ENCODE measurements around the gene CCDC122. TPM values are rescaled to one million over a fixed set of nuclear protein-coding genes. Genes with fewer than 3 reads are reported as not detected.

Gene CCDC122
- total and polyA plus RNA-seq, 2 donors = 5.6 to 11.7 TPM

DNA sequence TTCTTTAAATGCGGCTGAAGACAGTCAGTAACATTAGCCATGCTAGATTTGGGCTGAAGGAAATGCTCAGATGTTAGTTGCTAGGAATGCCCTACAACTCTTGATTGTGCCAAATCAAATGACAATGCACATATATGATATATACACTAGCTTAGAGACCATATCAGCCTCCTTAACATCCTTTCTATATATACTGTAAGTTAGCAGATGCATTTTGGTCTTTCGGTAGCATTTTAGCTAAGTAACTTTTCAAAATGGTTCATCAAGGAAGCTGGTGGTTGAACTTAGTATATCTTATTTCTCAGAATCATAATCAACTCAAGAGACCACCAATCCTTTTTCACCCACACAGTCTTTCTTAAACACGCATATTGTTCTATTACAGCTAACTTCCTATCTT is 78.7 kb downstream of the CCDC122 start:
- no peaks in the 10 kb centered on the region for H3K27me3 ChIP-seq (ENCODE audit: control insufficient read depth in 2 of 2, insufficient read depth in 1 of 2, low read length in 1 of 2)
- 95% methylated on average over 3 of the region's 3 CpGs for WGBS
- H3K36me3 ChIP-seq (ENCODE audit: control insufficient read depth in 2 of 2, insufficient read depth in 2 of 2, low read length in 1 of 2) = no peaks in the 10 kb centered on the region
- no peaks in the 10 kb centered on the region for H3K9me3 ChIP-seq (ENCODE audit: control insufficient read depth in 2 of 2, insufficient read depth in 1 of 2, low read length in 1 of 2)
- no peak overlapping the region for H3K27ac ChIP-seq (ENCODE audit: low read depth in 1 of 2, low read length in 1 of 2)
- H3K4me3 ChIP-seq (ENCODE audit: low read length in 2 of 2) = no peak overlapping the region
- no peak for DNase-seq (ENCODE audit: low read depth in 6 of 9, low spot score in 9 of 9)
- no peaks in the 10 kb centered on the region for H3K4me1 ChIP-seq (ENCODE audit: control insufficient read depth in 2 of 2, insufficient read depth in 2 of 2, low read length in 2 of 2)

GRCh38 chr13:43799191-43799590 is 80.3 kb downstream of the CCDC122 start:
- no peak for DNase-seq (ENCODE audit: low read depth in 6 of 9, low spot score in 9 of 9)
- 94% methylated on average over 4 of the region's 4 CpGs for WGBS

DNA sequence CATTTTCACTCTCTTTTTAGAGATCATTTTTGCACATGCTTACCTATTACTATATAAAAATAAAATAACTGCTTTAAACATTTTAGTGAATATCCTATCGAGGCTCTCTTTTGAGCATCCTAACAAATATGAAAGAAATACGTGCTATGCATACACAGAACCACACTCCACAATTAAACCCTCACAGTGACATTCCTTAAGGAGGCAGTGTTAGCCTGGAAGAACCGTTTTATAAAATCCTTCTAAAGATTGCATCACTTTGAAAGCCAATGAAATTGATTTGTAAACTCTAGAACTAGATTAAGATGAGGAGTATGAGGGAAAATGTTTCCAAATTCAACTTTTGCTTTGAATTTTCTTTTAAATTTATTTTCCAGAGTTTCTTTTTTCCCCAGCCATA is 81.7 kb downstream of the CCDC122 start:
- Histone ChIP-seq H3K4me1 (ENCODE audit: control insufficient read depth in 2 of 2, insufficient read depth in 2 of 2, low read length in 2 of 2) (no peaks in the 10 kb centered on the region), H3K9me3 (ENCODE audit: control insufficient read depth in 2 of 2, insufficient read depth in 1 of 2, low read length in 1 of 2) (no peaks in the 10 kb centered on the region), H3K36me3 (ENCODE audit: control insufficient read depth in 2 of 2, insufficient read depth in 2 of 2, low read length in 1 of 2) (no peaks in the 10 kb centered on the region), H3K27ac (ENCODE audit: low read depth in 1 of 2, low read length in 1 of 2) (no peak overlapping the region), H3K27me3 (ENCODE audit: control insufficient read depth in 2 of 2, insufficient read depth in 1 of 2, low read length in 1 of 2) (no peaks in the 10 kb centered on the region), H3K4me3 (ENCODE audit: low read length in 2 of 2) (no peak overlapping the region)
- DNase-seq (ENCODE audit: low read depth in 6 of 9, low spot score in 9 of 9) = no peak
- 94% methylated on average over 3 of the region's 3 CpGs for WGBS

More at GRCh38 chr13:43799191-43799590, 80.3 kb downstream of the CCDC122 start:
- H3K36me3 ChIP-seq (ENCODE audit: control insufficient read depth in 2 of 2, insufficient read depth in 2 of 2, low read length in 1 of 2) = no peaks in the 10 kb centered on the region
- no peaks in the 10 kb centered on the region for H3K27me3 ChIP-seq (ENCODE audit: control insufficient read depth in 2 of 2, insufficient read depth in 1 of 2, low read length in 1 of 2)
- H3K27ac ChIP-seq (ENCODE audit: low read depth in 1 of 2, low read length in 1 of 2) = no peak overlapping the region
- no peaks in the 10 kb centered on the region for H3K4me1 ChIP-seq (ENCODE audit: control insufficient read depth in 2 of 2, insufficient read depth in 2 of 2, low read length in 2 of 2)
- H3K4me3 ChIP-seq (ENCODE audit: low read length in 2 of 2) = no peak overlapping the region
- H3K9me3 ChIP-seq (ENCODE audit: control insufficient read depth in 2 of 2, insufficient read depth in 1 of 2, low read length in 1 of 2) = no peaks in the 10 kb centered on the region

GRCh38 chr13:43797159-43797558 is 82.4 kb downstream of the CCDC122 start:
- no peak overlapping the region for H3K27ac ChIP-seq (ENCODE audit: low read depth in 1 of 2, low read length in 1 of 2)
- H3K4me3 ChIP-seq (ENCODE audit: low read length in 2 of 2) = no peak overlapping the region
- no peaks in the 10 kb centered on the region for H3K27me3 ChIP-seq (ENCODE audit: control insufficient read depth in 2 of 2, insufficient read depth in 1 of 2, low read length in 1 of 2)
- no peaks in the 10 kb centered on the region for H3K4me1 ChIP-seq (ENCODE audit: control insufficient read depth in 2 of 2, insufficient read depth in 2 of 2, low read length in 2 of 2)
- no peaks in the 10 kb centered on the region for H3K9me3 ChIP-seq (ENCODE audit: control insufficient read depth in 2 of 2, insufficient read depth in 1 of 2, low read length in 1 of 2)
- 27% methylated on average over 1 of the region's 1 CpG for WGBS
- H3K36me3 ChIP-seq (ENCODE audit: control insufficient read depth in 2 of 2, insufficient read depth in 2 of 2, low read length in 1 of 2) = no peaks in the 10 kb centered on the region
- no peak for DNase-seq (ENCODE audit: low read depth in 6 of 9, low spot score in 9 of 9)

- no peaks in the 10 kb centered on the region for H3K9me3 ChIP-seq (ENCODE audit: control insufficient read depth in 2 of 2, insufficient read depth in 1 of 2, low read length in 1 of 2)
- H3K4me3 ChIP-seq (ENCODE audit: low read length in 2 of 2) = no peak overlapping the region
- H3K4me1 ChIP-seq (ENCODE audit: control insufficient read depth in 2 of 2, insufficient read depth in 2 of 2, low read length in 2 of 2) = no peaks in the 10 kb centered on the region
- H3K27me3 ChIP-seq (ENCODE audit: control insufficient read depth in 2 of 2, insufficient read depth in 1 of 2, low read length in 1 of 2) = no peaks in the 10 kb centered on the region
- no peak for DNase-seq (ENCODE audit: low read depth in 6 of 9, low spot score in 9 of 9)
- H3K27ac ChIP-seq (ENCODE audit: low read depth in 1 of 2, low read length in 1 of 2) = no peak overlapping the region
- no peaks in the 10 kb centered on the region for H3K36me3 ChIP-seq (ENCODE audit: control insufficient read depth in 2 of 2, insufficient read depth in 2 of 2, low read length in 1 of 2)
Measured at GRCh38 chr13:43794416-43794815, 85.1 kb downstream of the CCDC122 start.

- Histone ChIP-seq H3K27me3 (ENCODE audit: control insufficient read depth in 2 of 2, insufficient read depth in 1 of 2, low read length in 1 of 2) (peaks cover 5 to 15% of the 10 kb centered on the region in 2 donors), H3K9me3 (ENCODE audit: control insufficient read depth in 2 of 2, insufficient read depth in 1 of 2, low read length in 1 of 2) (no peaks in the 10 kb centered on the region), H3K4me3 (ENCODE audit: low read length in 2 of 2) (no peak overlapping the region), H3K27ac (ENCODE audit: low read depth in 1 of 2, low read length in 1 of 2) (no peak overlapping the region), H3K36me3 (ENCODE audit: control insufficient read depth in 2 of 2, insufficient read depth in 2 of 2, low read length in 1 of 2) (no peaks in the 10 kb centered on the region), H3K4me1 (ENCODE audit: control insufficient read depth in 2 of 2, insufficient read depth in 2 of 2, low read length in 2 of 2) (peaks cover 3 to 4% of the 10 kb centered on the region in 2 donors)
- 91% methylated on average over 3 of the region's 3 CpGs for WGBS
- no peak for DNase-seq (ENCODE audit: low read depth in 6 of 9, low spot score in 9 of 9)
Measured at GRCh38 chr13:43792076-43792881, 87.3 kb downstream of the CCDC122 start.

GRCh38 chr13:43787997-43788396 is 91.5 kb downstream of the CCDC122 start:
- H3K27me3 ChIP-seq (ENCODE audit: control insufficient read depth in 2 of 2, insufficient read depth in 1 of 2, low read length in 1 of 2) = peaks cover 22 to 40% of the 10 kb centered on the region in 2 donors
- H3K36me3 ChIP-seq (ENCODE audit: control insufficient read depth in 2 of 2, insufficient read depth in 2 of 2, low read length in 1 of 2) = no peaks in the 10 kb centered on the region
- H3K27ac ChIP-seq (ENCODE audit: low read depth in 1 of 2, low read length in 1 of 2) = no peak overlapping the region
- H3K4me3 ChIP-seq (ENCODE audit: low read length in 2 of 2) = no peak overlapping the region
- WGBS = 85% methylated on average over 2 of the region's 2 CpGs
- no peak for DNase-seq (ENCODE audit: low read depth in 6 of 9, low spot score in 9 of 9)
- peaks cover 12 to 14% of the 10 kb centered on the region in 2 donors for H3K4me1 ChIP-seq (ENCODE audit: control insufficient read depth in 2 of 2, insufficient read depth in 2 of 2, low read length in 2 of 2)
- H3K9me3 ChIP-seq (ENCODE audit: control insufficient read depth in 2 of 2, insufficient read depth in 1 of 2, low read length in 1 of 2) = peaks cover 0 to 1% of the 10 kb centered on the region in 2 donors

DNA sequence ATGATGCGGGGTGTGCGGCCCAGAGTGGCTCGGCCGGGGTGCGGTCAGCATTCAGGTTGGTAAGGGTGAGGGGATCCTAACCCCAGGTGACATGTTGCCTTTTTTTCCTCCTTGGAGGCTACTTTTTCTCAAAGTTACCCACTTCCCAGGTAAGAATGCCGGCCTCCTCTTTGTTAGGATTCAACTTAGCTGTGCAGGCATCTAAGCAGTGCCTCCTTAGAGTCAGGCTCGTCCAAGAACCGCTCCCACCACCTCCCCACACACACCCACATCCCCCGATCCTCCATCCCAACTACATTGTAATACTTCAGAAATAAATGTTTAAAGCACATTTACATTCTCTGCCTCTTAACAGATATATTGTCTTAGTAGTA is 92.0 kb downstream of the CCDC122 start:
- H3K27ac ChIP-seq (ENCODE audit: low read depth in 1 of 2, low read length in 1 of 2) = peak overlapping the region in 1 of 2 donors; percentile 8
- peaks cover 0 to 1% of the 10 kb centered on the region in 2 donors for H3K9me3 ChIP-seq (ENCODE audit: control insufficient read depth in 2 of 2, insufficient read depth in 1 of 2, low read length in 1 of 2)
- peaks cover 22 to 40% of the 10 kb centered on the region in 2 donors for H3K27me3 ChIP-seq (ENCODE audit: control insufficient read depth in 2 of 2, insufficient read depth in 1 of 2, low read length in 1 of 2)
- no peak for DNase-seq (ENCODE audit: low read depth in 6 of 9, low spot score in 9 of 9)
- H3K36me3 ChIP-seq (ENCODE audit: control insufficient read depth in 2 of 2, insufficient read depth in 2 of 2, low read length in 1 of 2) = no peaks in the 10 kb centered on the region
- H3K4me1 ChIP-seq (ENCODE audit: control insufficient read depth in 2 of 2, insufficient read depth in 2 of 2, low read length in 2 of 2) = peaks cover 12 to 14% of the 10 kb centered on the region in 2 donors
- H3K4me3 ChIP-seq (ENCODE audit: low read length in 2 of 2) = peak overlapping the region; percentile 26 to 55
- WGBS = 26% methylated on average over 9 of the region's 9 CpGs

GRCh38 chr13:43786766-43787517 is 92.6 kb downstream of the CCDC122 start, which contains the start of gene ENOX1:
Gene ENOX1 (minus strand): TSS chr13:43786972.
- peaks cover 22 to 40% of the 10 kb centered on the region in 2 donors for H3K27me3 ChIP-seq (ENCODE audit: control insufficient read depth in 2 of 2, insufficient read depth in 1 of 2, low read length in 1 of 2)
- H3K9me3 ChIP-seq (ENCODE audit: control insufficient read depth in 2 of 2, insufficient read depth in 1 of 2, low read length in 1 of 2) = peaks cover 0 to 1% of the 10 kb centered on the region in 2 donors
- H3K4me1 ChIP-seq (ENCODE audit: control insufficient read depth in 2 of 2, insufficient read depth in 2 of 2, low read length in 2 of 2) = peaks cover 12 to 14% of the 10 kb centered on the region in 2 donors
- no peaks in the 10 kb centered on the region for H3K36me3 ChIP-seq (ENCODE audit: control insufficient read depth in 2 of 2, insufficient read depth in 2 of 2, low read length in 1 of 2)
- WGBS = under 1% methylated on average over 93 of the region's 93 CpGs
- peak in 7 of 9 donors; percentile 36 to 79 (median 52) for DNase-seq (ENCODE audit: low read depth in 6 of 9, low spot score in 9 of 9)
- peak within 1 kb of the TSS; percentile 13 to 32 for H3K27ac ChIP-seq (ENCODE audit: low read depth in 1 of 2, low read length in 1 of 2)
- H3K4me3 ChIP-seq (ENCODE audit: low read length in 2 of 2) = peak within 1 kb of the TSS; percentile 45 to 55

All from thymus (tissue), 11 donors.